Activated CD8-positive, alpha-beta memory T cell treated with anti-CD3 and anti-CD28 coated beads for 24 hours (primary cell): ENCODE measurements around the gene MRE11.

Source experiments
- DNase-seq: peaks from one replicate; pipeline ENCODE4 v3.0.0-alpha.2; 2020

MRE11 gene

DNA sequence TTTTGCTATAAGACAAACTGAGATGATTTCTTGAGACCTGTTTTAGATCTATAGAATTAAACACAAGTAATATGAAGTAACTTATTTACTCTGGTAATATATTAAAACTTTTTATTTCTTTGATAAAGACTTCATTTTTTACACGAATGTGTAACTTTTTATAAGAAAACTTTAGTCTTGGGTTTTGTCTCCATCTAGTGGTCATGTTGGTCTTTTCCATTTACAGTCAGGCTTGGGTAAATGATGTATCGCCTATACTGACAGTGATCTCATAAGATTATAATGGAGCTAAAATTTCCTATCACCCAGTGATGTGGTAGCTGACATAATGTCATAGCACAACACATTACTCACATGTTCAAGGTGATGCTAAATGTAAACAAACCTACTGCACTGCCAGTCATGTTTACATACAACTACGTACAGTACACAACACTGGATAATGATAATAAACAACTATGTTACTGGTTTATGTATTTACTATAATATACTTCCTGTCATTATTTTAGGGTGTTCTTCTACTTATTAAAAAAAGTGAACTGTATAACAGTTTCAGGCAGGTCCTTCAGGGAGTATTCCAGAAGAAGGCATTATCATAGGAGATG is 11.1 kb upstream of the MRE11 start:
- no peak for DNase-seq

DNA sequence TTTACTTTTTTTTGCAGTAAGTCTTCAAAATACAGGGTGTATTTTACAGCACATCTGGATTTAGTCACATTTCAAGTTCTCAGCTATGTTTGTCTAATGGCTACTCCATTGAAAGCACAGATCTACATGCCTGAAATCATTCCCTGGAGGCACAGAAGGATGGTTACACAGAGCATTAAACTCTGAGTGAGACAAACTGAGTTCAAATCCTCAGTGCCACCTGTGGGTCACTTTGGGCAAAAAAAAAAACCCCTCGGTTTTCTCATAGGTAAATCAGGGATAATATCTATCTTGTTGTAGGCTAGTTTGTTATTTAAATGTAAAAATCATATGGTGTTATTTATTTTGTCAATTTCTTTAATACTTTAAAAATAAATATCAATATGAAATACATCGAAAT is 7.9 kb upstream of the MRE11 start:
- no peak for DNase-seq

DNA sequence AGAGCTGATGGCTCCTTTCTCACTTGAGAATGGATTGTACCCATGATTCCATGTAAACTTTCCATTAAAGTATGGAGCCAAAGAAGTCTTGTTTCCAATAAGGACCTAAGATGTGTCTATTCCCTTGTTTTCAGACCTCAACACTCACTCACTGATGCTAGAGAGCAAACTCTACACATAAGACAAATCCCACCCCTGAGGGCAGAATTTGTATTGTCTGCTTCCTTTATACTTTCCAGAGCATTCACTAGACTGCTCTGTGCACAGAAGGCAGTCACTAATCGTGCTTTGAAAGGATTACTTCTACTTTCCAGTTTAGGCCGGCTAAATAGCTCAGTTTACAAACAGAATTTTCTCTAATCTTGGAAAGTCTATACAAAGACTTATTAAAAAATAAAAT is 6.5 kb upstream of the MRE11 start:
- DNase-seq = no peak

DNA sequence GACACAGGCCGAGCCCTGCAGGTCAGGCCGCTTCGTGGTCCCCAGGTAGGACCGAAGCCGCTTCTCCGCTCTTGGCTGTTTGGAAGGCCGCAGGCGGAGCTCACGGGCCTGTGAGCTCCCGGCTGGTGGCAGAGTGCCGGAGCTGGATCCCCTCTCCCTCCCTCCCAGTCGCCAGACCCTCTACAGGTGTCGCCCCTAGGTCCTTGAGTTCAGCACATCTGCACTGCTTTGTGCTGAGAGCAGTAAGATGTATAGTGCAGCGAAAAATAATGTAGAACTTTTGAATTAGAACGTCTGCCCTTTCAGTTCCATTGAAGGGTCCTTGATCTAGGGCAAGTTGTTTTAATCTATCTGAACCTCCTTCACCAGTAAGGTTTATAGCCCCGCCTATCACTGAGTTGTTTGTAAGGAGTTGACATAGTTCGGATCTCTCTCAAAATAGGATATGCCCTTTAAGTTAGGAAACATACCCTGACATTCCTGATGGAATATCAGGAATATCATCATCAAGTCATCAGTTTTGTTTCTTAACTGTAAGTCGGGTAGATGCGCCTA is 559 bp upstream of the MRE11 start:
- DNase-seq = no peak

DNA sequence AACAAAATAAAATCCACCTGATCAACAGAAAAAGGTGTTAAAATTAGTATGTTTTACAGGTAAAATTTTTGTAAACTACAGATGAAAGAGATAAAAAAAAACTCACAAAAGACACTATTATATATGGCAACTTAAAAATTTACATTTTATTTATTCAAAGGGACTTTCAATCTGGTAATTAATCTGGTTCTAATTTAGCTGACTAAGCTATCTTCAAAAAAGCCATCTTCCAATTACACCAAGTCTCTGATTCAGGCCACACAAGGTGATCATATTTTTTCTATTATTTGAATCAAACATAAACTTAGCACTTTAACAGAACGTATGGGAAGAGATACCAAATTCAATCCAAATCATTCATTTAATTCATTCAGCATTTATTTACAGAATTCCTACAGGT is 7.6 kb downstream of the MRE11 start:
- DNase-seq = no peak

DNA sequence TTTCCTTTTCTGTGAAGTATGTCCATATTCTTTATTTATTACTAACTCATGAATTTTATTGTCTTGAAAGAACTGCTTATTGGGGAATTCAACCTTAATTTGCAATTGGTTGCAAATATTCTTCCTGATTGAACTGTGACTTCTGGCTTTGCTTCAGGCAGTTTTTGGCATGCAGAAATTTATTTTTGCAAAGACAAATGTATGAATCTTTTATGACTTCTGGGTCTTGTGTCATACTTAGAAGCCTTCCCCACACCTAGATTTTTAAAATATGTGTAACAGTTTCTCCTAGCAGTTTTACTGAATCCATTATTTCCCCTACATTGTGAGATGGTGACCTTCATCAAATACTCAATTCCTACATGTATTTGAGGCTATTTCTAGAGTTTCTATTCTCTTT is 12.3 kb downstream of the MRE11 start:
- DNase-seq = no peak

DNA sequence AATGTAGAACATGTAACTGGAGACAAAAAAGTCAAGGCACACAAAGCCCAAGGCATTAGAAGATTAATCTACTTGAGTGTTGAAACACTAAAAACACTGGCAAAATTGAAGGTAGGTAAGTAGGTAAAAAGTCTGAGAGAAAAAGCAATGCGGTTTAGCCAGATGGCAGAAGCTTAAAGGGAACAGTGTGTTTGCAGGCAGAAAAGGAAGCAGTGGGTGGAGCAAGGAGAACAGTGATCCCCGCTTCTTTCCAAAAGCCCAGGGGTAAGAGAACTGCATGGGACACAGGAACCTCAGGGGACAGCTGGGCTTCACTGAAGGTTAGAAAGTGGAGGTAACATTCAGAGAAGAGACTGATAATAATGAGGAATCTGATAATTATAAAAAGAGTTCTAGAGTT is 16.0 kb downstream of the MRE11 start:
- DNase-seq = no peak

DNA sequence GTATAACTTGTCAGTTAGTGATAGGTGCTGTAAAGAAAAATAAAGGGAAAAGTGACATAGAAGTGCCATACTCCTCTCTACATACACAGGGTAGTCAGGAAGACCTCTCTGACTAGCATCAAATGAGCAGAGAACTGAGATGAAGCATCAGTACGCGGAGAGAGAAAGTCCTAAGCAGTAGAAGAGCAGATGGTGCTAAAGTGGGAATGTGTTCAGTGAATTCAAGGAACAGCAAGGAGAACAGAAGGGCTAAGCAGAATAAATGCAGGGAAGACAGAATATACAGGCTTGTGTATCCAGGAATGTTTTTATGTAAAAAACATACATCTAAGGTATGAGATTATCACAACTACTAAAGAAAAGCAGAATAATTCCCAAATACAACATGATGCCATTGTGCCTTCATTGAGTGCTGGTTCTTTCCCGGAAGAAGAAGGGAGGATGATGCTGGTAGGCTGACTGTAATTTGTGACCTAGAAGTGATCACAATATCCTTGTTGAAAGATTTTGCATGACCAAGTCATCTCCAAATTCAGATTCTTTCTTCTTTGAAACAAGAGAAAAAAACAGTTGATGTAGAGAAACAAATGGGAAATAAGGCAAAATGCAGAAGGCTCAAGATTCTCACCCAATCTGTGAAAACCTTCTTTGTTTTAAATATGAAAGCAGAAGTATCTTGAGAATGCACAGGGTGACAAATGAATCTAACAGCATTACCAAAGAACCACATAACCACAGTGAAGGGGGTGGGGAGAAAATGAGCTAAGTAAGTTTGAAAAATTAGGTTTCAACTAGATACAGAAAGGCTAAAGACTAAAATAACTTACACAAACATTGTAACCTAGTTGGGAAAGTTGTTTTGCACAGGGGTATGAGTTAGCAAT is 20.5 kb downstream of the MRE11 start:
- no peak for DNase-seq

DNA sequence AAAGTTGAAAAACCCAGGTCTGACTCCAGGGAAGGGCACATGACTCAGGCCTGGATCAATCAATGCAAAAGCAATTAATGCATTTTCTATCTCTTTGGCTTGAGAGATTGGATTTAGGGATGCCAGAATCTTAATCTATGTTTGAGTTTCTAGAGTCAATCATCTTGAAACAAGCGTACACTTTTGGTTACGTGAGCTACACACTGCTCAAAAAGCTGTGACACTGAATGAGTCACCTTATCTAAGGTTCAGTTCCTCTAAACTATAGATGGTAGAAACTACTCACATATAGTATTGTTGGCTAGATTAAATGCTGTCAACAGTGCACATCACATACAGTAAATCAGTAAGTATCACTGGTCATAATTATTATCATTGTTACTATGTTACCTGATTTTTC is 24.2 kb downstream of the MRE11 start:
- DNase-seq = no peak

DNA sequence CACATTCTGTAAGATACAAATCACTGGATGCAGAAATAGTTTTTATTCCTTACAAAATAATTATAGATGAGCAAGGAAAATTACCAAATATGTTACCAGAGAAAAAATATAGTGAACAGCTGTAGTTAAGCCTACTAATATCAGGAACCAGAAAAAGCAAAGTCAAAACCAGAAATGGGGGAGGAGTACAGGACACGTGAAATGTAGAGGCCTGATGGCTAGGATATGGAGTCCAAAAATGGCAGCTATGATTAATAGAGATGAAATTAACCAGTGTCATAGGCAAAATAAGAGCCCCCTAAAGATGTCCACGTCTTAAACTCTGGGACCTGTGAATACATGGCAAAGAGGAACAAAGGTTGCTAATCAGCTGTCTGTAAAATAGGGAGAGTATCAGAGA is 34.1 kb downstream of the MRE11 start:
- no peak for DNase-seq

DNA sequence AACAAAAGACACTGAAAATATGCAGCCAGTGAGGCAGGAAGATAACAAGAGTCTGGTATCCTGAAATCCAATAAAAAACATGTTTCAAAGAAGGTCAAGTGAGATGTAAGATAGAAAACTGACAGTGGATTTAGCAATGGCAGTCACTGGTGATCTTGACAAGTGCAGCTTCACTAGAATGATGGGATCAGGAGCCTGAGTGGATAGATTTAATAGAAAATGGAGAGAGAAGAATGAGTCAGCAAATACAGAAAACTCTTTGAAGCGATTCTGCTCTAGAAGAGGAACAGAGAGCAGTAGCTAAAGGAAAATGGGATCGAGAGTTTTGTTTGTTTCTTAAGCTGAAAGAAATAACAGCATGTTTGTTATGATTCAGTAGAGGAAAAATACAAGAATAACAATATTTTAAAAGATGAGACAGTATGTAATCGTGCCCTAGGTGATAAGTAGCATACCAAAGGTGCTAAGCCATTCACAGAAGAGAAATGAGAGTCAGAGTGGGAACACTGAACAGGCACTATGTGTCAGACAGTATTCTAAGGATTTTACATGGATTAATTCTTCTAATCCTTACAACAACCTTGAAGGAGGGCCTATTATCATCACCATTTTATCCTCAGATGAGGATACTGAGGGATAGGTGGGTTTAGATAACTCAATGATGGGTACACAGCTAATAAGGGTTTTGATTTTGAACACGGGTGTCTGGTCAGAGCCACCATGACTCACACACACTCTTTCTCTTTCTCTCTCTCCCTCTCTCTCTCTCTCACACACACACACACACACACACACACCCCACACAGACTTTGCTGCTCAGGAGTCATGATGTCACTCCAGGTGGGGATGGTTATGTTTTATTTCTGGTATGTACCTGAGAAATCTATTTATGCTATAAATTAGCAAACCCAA is 36.3 kb downstream of the MRE11 start:
- DNase-seq = no peak

DNA sequence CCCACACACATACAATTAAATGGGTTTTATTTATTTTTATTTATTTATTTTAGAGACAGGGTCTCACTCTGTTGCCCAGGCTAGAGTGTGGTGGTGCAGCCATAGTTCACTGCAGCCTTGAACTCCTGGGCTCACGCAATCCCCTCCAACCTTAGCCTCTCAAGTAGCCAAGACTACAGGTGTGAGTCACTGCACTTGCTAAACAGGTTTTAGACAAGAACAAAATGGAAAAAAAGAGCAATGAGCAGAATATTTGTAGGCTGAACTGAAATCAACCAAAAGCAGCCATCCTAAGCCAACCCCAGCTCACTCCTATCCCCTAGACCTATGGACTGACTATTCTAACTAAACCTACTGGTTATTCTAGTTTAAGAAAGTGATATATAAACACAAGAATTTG is 37.8 kb downstream of the MRE11 start:
- no peak for DNase-seq

DNA sequence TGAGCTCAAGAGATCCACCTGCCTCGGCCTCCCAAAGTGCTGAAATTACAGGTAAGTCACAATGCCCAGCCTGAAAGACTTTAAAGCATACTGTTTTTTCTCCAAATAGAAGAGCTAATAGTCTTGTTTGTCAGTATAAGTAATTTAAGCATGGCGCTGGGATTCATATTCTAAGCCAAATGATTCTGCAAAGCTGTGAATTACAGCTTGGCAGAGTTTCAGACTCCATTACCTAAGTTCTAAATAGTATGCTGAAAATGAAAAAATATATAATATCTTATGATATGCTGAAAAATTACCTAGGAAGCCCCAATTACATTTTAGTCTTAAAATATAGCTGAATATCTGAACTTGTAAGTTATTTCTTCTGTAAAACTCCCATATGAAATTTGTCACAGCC is 39.3 kb downstream of the MRE11 start:
- no peak for DNase-seq

DNA sequence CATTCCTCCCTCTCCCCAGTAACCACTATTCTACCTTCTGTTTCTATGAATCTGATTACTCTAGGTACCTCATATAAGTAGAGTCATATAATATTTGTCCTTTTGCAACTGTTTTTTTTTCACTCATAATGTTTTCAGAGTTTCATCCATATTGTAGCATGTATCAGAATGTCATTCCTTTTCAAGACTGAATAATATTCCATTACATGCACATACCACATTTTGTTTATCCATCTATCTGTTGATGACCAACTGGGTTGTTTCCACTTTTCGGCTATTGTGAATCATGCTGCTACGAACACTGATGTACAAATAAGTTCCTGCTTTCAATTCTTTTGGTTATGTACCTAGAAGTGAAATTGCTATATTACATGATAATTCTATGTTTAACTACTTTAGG is 40.7 kb downstream of the MRE11 start:
- DNase-seq = no peak

DNA sequence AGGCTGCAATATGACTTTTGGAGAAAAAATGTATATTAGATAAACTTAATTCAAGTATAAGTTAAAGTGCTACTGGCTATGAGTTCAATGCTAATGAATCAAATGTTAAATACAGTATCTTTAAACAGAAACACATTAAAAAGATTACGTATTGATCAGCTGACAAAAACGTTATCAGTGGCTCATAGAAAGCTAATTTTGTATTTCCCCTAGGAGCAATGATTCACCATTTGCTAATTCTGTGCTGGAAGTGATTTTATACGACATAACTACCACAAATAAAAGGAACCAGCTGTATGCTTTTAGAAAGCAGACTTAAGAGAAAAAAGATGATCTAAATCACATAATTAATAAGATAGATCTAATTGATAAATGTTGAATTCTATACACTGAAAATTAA is 43.6 kb downstream of the MRE11 start:
- DNase-seq = no peak

DNA sequence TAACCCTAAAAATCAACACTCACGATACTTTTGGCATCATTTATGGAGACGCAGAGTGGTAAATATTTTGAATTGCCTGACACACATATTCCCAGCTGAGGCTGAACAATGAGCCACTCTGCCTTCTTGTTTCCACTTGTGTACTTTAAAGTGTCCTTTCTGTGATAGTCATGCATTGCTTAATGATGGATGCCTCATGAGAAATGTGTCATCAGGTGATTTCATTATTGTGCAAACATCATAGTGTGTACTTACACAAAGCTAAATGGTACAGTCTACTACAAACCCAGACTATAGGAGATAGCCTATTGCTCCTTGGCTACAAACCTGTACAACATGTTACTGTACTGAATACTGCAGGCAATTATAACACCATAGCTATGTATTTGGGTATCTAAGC is 44.2 kb downstream of the MRE11 start:
- DNase-seq = no peak

DNA sequence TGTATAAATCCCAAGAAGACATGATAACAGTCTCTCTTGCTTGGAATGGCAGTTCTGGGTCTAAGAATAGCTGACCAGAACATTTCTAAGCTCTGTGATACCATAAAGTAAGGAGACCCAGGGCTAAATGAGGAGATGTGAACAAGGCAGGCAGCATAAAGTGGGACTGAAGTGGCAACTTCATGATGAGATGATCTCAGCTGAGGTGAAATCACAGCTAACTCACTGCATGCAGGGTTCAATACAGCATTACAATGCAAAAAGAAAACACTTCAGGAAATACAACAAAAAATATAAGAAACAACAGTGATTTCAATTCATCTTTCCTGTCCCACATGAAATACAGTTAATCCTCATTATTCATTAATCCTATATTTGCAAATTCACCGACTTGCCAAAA is 44.6 kb downstream of the MRE11 start:
- no peak for DNase-seq

DNA sequence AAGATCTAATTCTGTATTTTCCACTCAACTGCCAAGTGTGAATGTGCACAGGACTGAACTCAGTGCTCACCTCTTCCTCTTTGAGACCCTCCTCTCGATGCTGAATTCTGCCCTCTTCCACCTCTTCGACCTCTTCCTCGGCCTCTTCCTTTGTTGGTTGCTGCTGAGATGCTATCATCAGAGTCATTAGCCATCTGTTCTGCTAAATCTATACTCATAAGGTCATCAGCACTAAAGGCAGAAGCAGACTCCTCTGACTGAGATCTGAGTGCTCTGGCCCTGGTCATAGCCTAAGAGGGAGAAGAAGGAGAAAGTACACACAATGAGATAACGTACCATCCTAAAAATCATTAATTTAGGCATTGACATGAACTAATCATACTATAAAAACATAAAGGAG is 46.5 kb downstream of the MRE11 start:
- DNase-seq = no peak

DNA sequence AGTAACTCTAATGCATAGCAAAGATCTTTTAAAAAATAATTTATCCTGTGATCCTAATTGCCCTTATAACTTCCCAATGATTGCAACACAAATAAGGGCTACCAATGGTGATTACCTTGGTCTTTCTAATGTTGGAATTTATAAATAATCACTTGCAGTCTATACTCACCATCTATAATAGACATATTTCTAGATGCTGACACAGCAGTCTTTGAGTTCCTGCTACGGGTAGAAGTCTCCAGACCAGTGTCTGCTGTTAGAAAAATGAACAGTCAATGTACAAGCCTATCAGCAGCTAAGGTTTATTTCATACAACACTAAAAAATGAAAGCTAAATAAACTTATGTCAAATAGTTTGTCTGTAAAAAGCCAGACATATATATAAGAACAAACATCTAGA is 48.0 kb downstream of the MRE11 start:
- DNase-seq = no peak

DNA sequence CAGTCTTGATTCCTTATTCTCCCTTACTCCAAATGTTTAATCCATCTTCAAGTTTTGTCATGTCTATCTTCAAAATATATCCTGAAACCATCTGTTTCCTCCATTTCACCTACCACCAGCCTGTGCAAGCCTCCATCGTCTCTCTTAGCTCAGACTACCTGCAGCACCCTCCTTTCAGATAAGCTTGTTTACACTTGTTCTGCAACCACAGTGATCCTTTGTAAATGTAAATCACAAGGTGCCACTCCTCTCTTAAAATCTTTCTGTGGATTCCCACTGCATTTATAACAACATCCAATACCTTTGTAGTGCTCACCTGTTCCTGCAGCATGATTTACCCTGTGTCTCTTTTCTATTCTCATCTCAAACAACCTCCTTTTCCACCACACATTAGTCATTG is 60.6 kb downstream of the MRE11 start:
- DNase-seq = no peak

DNA sequence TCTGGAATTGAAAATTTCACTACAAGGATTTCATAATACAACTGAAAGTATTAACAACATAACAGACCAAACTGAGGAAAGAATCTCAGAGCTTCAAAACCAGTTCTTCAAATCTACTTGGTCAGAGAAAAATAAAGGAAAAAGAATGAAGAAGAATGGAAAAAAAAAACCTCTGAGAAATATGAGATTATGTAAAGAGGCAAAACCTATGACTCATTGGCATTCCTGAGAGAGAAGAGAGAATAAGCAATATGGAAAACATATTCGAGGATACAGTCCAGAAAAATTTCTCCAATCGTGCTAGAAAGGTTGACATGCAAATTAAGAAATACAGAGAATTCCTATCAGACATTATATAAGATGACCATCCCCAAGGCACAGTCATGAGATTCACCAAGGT is 69.0 kb downstream of the MRE11 start:
- DNase-seq = no peak

DNA sequence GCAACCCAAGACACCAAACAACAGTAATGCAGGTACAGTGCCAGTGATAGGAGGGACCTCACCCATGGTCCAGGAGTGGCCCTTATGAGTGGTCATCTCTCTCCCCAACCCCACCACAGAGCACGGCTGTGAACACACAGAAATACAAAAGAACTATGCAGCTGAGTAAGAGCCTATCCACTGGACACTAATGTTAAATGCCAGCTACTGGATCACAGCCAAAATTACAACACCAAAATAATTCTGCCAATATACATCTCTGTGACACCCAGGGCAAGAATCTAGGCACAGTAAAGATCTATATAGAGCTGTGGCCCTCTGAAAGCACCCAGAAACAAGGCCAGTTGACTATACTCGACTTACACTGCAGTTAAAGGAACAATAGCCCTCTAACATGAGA is 69.6 kb downstream of the MRE11 start:
- no peak for DNase-seq

DNA sequence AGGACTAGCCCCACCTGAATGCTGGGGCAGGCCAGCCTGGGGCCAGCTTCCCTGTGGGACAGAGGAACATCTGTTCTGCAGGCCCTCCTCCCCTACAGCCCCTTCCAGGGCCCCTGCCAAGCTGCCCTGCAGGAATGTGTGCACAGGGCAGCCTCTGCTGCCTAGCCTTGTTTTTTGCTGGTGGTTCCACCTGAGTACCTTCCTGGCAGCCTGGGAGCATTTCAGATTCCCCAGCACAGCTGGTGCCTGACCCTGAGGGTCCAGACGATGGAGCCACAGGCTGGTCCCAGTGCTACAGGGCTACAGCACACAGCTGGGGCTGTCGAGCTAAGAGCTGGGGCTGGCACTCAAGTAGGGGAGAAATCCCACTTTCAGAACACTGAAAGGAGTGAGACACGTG is 70.1 kb downstream of the MRE11 start:
- no peak for DNase-seq
